Common myeloid progenitor, CD34-positive (primary cell): Measurements from ENCODE around the gene SCMH1.
A peak's percentile ranks its signal among the peaks of the same experiment; 100 is the strongest.

ENCODE experiments used
- CTCF ChIA-PET: fragments of 350-600 bp; sonication (Branson Sonifier 250); formaldehyde crosslinking; loops from one replicate; lab custom pipeline; 2021; ENCODE audit warnings: antibody characterized with exemption; lab: Charles Lee
- POLR2A ChIA-PET: fragments of 350-600 bp; sonication (Branson Sonifier 250); formaldehyde crosslinking; loops from one replicate; lab custom pipeline; 2021; ENCODE audit warnings: antibody characterized with exemption; lab: Charles Lee
- DNase-seq, 3 donors: peaks; one replicate each; pipeline versions ENCODE4 v3.0.0 to v3.0.0-alpha.2; 2013
- H3K27ac ChIP-seq, 2 experiments: 1 replicate in 1 of 2; 2 replicates in 1 of 2; pipeline ENCODE4 v1.7.0; 2013; ENCODE audit warnings: inconsistent platforms in 2 of 2, low read length in 2 of 2, mild to moderate bottlenecking in 2 of 2, low read depth in 1 of 2, moderate library complexity in 1 of 2; ENCODE audit not compliant: severe bottlenecking in 2 of 2, insufficient read depth in 1 of 2, poor library complexity in 1 of 2
- H3K27me3 ChIP-seq, 5 experiments: replicated peaks in 2 of 5; 1 replicate in 3 of 5; 2 replicates in 2 of 5; pipeline versions ENCODE4 v1.6.1 to v1.7.0; 2013; ENCODE audit warnings: low read length in 4 of 5, mild to moderate bottlenecking in 2 of 5, moderate library complexity in 2 of 5, inconsistent platforms in 1 of 5; ENCODE audit not compliant: insufficient read depth in 5 of 5, control insufficient read depth in 4 of 5
- H3K36me3 ChIP-seq, 4 experiments: 1 replicate in 2 of 4; 2 replicates in 2 of 4; pipeline versions ENCODE4 v1.6.1 to v1.7.0; 2013; ENCODE audit warnings: low read length in 3 of 4, control low read depth in 1 of 4, mild to moderate bottlenecking in 1 of 4; ENCODE audit not compliant: control insufficient read depth in 4 of 4, insufficient read depth in 4 of 4
- H3K4me1 ChIP-seq, 4 experiments: 1 replicate in 3 of 4; 2 replicates in 1 of 4; pipeline versions ENCODE4 v1.6.1 to v1.7.1; 2013; ENCODE audit warnings: low read length in 3 of 4, mild to moderate bottlenecking in 3 of 4, control low read depth in 1 of 4, inconsistent platforms in 1 of 4, moderate library complexity in 1 of 4; ENCODE audit not compliant: control insufficient read depth in 4 of 4, insufficient read depth in 4 of 4; ENCODE audit errors: control extremely low read depth in 1 of 4
- H3K4me3 ChIP-seq, 7 experiments: 1 replicate in 4 of 7; 2 replicates in 3 of 7; pipeline versions ENCODE4 v1.5.1 to v1.7.0; 2013; ENCODE audit warnings: mild to moderate bottlenecking in 7 of 7, low read length in 6 of 7, moderate library complexity in 6 of 7, inconsistent platforms in 2 of 7, low read depth in 2 of 7, control low read depth in 1 of 7; ENCODE audit not compliant: insufficient read depth in 4 of 7, control insufficient read depth in 1 of 7; ENCODE audit errors: extremely low read depth in 1 of 7
- H3K9me3 ChIP-seq, 5 experiments: 1 replicate in 4 of 5; 2 replicates in 1 of 5; pipeline versions ENCODE4 v1.6.1 to v1.7.1; 2013; ENCODE audit warnings: low read length in 4 of 5, mild to moderate bottlenecking in 2 of 5, inconsistent platforms in 1 of 5, low read depth in 1 of 5, moderate library complexity in 1 of 5; ENCODE audit not compliant: control insufficient read depth in 4 of 5, insufficient read depth in 2 of 5; ENCODE audit errors: control extremely low read depth in 1 of 5
- WGBS: methylation state at CpG from one replicate; pipeline ENCODE4 v1.1.5; 2013; ENCODE audit not compliant: insufficient coverage; 5-methylcytosine and 5-hydroxymethylcytosine counted together

SCMH1 gene

GRCh38 chr1:41241354-41241748, 755 bp downstream of the SCMH1 start:
- Histone ChIP-seq H3K4me3 (peak overlapping the region; percentile 56 to 78 (median 71)), H3K27ac (peak overlapping the region; percentile 40 to 75), H3K9me3 (no peaks in the 10 kb centered on the region), H3K4me1 (peaks cover 17 to 81% (median 60%) of the 10 kb centered on the region in 4 experiments), H3K36me3 (peaks cover 0 to 2% (median 0%) of the 10 kb centered on the region in 4 experiments), H3K27me3 (no peaks in the 10 kb centered on the region)
- DNase-seq: peak in 2 of 3 donors; percentile 56 to 78
- ChIA-PET CTCF (interaction anchor here (0.9 to 1.9 kb wide), 7 partner anchors 14 to 238 kb away, joined by 3 to 7 read pairs (median 3); no protein-coding TSS in a partner anchor), POLR2A (interaction anchor here (1.1 kb wide), 1 partner anchor 154 kb away, joined by 3 read pairs; no protein-coding TSS in a partner anchor)
- WGBS: under 1% methylated on average over 33 of the region's 45 CpGs

- Histone ChIP-seq H3K4me3 (peak overlapping the region; percentile 56 to 78 (median 71)), H3K27me3 (no peaks in the 10 kb centered on the region), H3K9me3 (no peaks in the 10 kb centered on the region), H3K4me1 (peaks cover 14 to 78% (median 57%) of the 10 kb centered on the region in 4 experiments), H3K27ac (peak overlapping the region in 1 of 2 experiments; percentile 75), H3K36me3 (peaks cover 0 to 4% (median 0%) of the 10 kb centered on the region in 4 experiments)
- CTCF ChIA-PET: interaction anchor here (0.9 to 1.9 kb wide), 6 partner anchors 13 to 237 kb away, joined by 3 to 7 read pairs (median 3); no protein-coding TSS in a partner anchor
- DNase-seq: peak in 2 of 3 donors; percentile 55 to 65
- 5% methylated on average over 11 of the region's 12 CpGs for WGBS
- POLR2A ChIA-PET: no interaction called here
Measured at GRCh38 chr1:41240781-41241353, 1.2 kb downstream of the SCMH1 start.

- POLR2A ChIA-PET: no interaction called here
- peaks cover 0 to 4% (median 0%) of the 10 kb centered on the region in 4 experiments for H3K36me3 ChIP-seq
- H3K27me3 ChIP-seq: no peaks in the 10 kb centered on the region
- peaks cover 11 to 71% (median 49%) of the 10 kb centered on the region in 4 experiments for H3K4me1 ChIP-seq
- peak overlapping the region in 1 of 2 experiments; percentile 75 for H3K27ac ChIP-seq
- peak; percentile 65 to 80 (median 73) for DNase-seq
- H3K9me3 ChIP-seq: no peaks in the 10 kb centered on the region
- CTCF ChIA-PET: interaction anchor here (0.9 to 1.9 kb wide), 6 partner anchors 10 to 236 kb away, joined by 3 to 7 read pairs (median 3); no protein-coding TSS in a partner anchor
- H3K4me3 ChIP-seq: peak overlapping the region in 2 of 7 experiments; percentile 74 to 77
Measured at GRCh38 chr1:41239988-41240610, 2.0 kb downstream of the SCMH1 start.

- H3K9me3 ChIP-seq: no peaks in the 10 kb centered on the region
- H3K36me3 ChIP-seq: peaks cover 0 to 4% (median 0%) of the 10 kb centered on the region in 4 experiments
- no peaks in the 10 kb centered on the region for H3K27me3 ChIP-seq
- peak in 2 of 3 donors; percentile 36 to 63 for DNase-seq
- peak overlapping the region in 1 of 7 experiments; percentile 8 for H3K4me3 ChIP-seq
- CTCF ChIA-PET: interaction anchor here (1.1 to 2.0 kb wide), 2 partner anchors 8 to 20 kb away, joined by 4 to 6 read pairs; no protein-coding TSS in a partner anchor
- POLR2A ChIA-PET: no interaction called here
- 70% methylated on average over 5 of the region's 5 CpGs for WGBS
- peaks cover 8 to 58% (median 42%) of the 10 kb centered on the region in 4 experiments for H3K4me1 ChIP-seq
- no peak overlapping the region for H3K27ac ChIP-seq
Measured at GRCh38 chr1:41238311-41238988, 3.7 kb downstream of the SCMH1 start.

GRCh38 chr1:41236781-41237180, 5.3 kb downstream of the SCMH1 start:
- Histone ChIP-seq H3K4me3 (no peak overlapping the region), H3K27ac (peak overlapping the region in 1 of 2 experiments; percentile 32), H3K27me3 (no peaks in the 10 kb centered on the region), H3K36me3 (peaks cover 0 to 4% (median 0%) of the 10 kb centered on the region in 4 experiments), H3K4me1 (peaks cover 7 to 46% (median 31%) of the 10 kb centered on the region in 4 experiments), H3K9me3 (no peaks in the 10 kb centered on the region)
- WGBS: 63% methylated on average over 2 of the region's 2 CpGs
- POLR2A ChIA-PET: no interaction called here
- CTCF ChIA-PET: interaction anchor here (1.0 to 2.5 kb wide), 4 partner anchors 9 to 74 kb away, joined by 3 to 6 read pairs (median 4); no protein-coding TSS in a partner anchor
- DNase-seq: peak in 2 of 3 donors; percentile 47 to 66

GRCh38 chr1:41235893-41236292, 6.2 kb downstream of the SCMH1 start:
- Histone ChIP-seq H3K27ac (no peak overlapping the region), H3K4me3 (no peak overlapping the region), H3K9me3 (no peaks in the 10 kb centered on the region), H3K4me1 (peaks cover 4 to 42% (median 26%) of the 10 kb centered on the region in 4 experiments), H3K27me3 (no peaks in the 10 kb centered on the region), H3K36me3 (peaks cover 0 to 4% (median 0%) of the 10 kb centered on the region in 4 experiments)
- DNase-seq: no peak
- ChIA-PET POLR2A (no interaction called here), CTCF (interaction anchor here (1.0 to 2.5 kb wide), 3 partner anchors 8 to 73 kb away, joined by 3 to 5 read pairs (median 3); no protein-coding TSS in a partner anchor)
